SK-N-SH (cell line): ENCODE results near the gene S100A5. TPM values are rescaled to one million over a fixed set of nuclear protein-coding genes. Genes with fewer than 3 reads are reported as not detected.

ENCODE experiments used
- CTCF ChIA-PET: fragments of 300-600, 350-600 bp; formaldehyde crosslinking; extraction: SDS; loops from one replicate; lab custom pipeline; 2021; lab: Yijun Ruan, JAX
- POLR2A ChIA-PET: fragments of 350-600 bp; sonication (Branson Sonifier 250); formaldehyde crosslinking; extraction: SDS; loops from one replicate; lab custom pipeline; 2020; ENCODE audit warnings: antibody characterized with exemption, inconsistent platforms; lab: Yijun Ruan, JAX
- DNase-seq: peaks from one replicate; pipeline ENCODE4 v3.0.0; 2012
- H2AFZ ChIP-seq: fragments of 200-600 bp; sonication (generic); 2 replicates; pipeline ENCODE4 v1.8.1; 2016; ENCODE audit warnings: antibody characterized with exemption, mild to moderate bottlenecking, low read depth
- H3F3A ChIP-seq: fragments of 200-600 bp; sonication (generic); replicated peaks from 2 replicates; pipeline ENCODE3; 2016; ENCODE audit warnings: antibody characterized with exemption, mild to moderate bottlenecking; ENCODE audit not compliant: insufficient read depth
- H3K27ac ChIP-seq, 2 experiments: fragments of 200-500 bp in 1 of 2; fragments of 200-600 bp in 1 of 2; sonication (Bioruptor generic) in 1 of 2; sonication (generic), shearing (Covaris generic) in 1 of 2; 2 replicates each; pipeline versions ENCODE4 v1.5.1 to v1.6.1; 2014 to 2016; ENCODE audit warnings: low read depth in 2 of 2, inconsistent platforms in 1 of 2, low read length in 1 of 2, mild to moderate bottlenecking in 1 of 2, mixed read lengths in 1 of 2
- H3K27me3 ChIP-seq: fragments of 200-600 bp; sonication (generic), shearing (Covaris generic); 2 replicates; pipeline ENCODE4 v1.6.1; 2016; ENCODE audit warnings: mixed run types; ENCODE audit not compliant: insufficient read depth
- H3K36me3 ChIP-seq, 2 experiments: fragments of 200-500 bp in 1 of 2; fragments of 200-600 bp in 1 of 2; sonication (Bioruptor generic) in 1 of 2; sonication (generic) in 1 of 2; replicated peaks in 1 of 2; 2 replicates each; pipeline versions ENCODE3 to v1.5.1; 2014 to 2016; ENCODE audit warnings: low read length in 1 of 2, mild to moderate bottlenecking in 1 of 2; ENCODE audit not compliant: insufficient read depth in 2 of 2, control insufficient read depth in 1 of 2
- H3K4me1 ChIP-seq, 2 experiments: fragments of 200-500 bp in 1 of 2; fragments of 200-600 bp in 1 of 2; sonication (Bioruptor generic) in 1 of 2; sonication (generic), shearing (Covaris generic) in 1 of 2; 2 replicates each; pipeline versions ENCODE4 v1.5.1 to v1.6.1; 2014 to 2016; ENCODE audit warnings: low read depth in 1 of 2, low read length in 1 of 2, mixed run types in 1 of 2; ENCODE audit not compliant: insufficient read depth in 2 of 2, control insufficient read depth in 1 of 2
- H3K4me2 ChIP-seq: fragments of 200-600 bp; sonication (generic), shearing (Covaris generic); 2 replicates; pipeline ENCODE4 v1.6.1; 2017; ENCODE audit warnings: mixed run types
- H3K4me3 ChIP-seq, 2 experiments: fragments of 200-500 bp in 1 of 2; fragments of 200-600 bp in 1 of 2; sonication (Bioruptor generic) in 1 of 2; sonication (generic), shearing (Covaris generic) in 1 of 2; 2 replicates each; pipeline versions ENCODE4 v1.5.1 to v1.8.1; 2014 to 2016; ENCODE audit warnings: low read depth in 2 of 2, inconsistent platforms in 1 of 2, low read length in 1 of 2, mild to moderate bottlenecking in 1 of 2, mixed read lengths in 1 of 2, moderate library complexity in 1 of 2
- H3K79me2 ChIP-seq: fragments of 200-600 bp; sonication (generic); 2 replicates; pipeline ENCODE4 v1.8.1; 2017; ENCODE audit warnings: mild to moderate bottlenecking; ENCODE audit not compliant: insufficient read depth
- H3K9ac ChIP-seq: fragments of 200-600 bp; sonication (generic); 2 replicates; pipeline ENCODE4 v1.6.1; 2017; ENCODE audit warnings: mixed run types
- H3K9me2 ChIP-seq: fragments of 200-600 bp; sonication (generic); 2 replicates; pipeline ENCODE4 v1.6.1; 2017; ENCODE audit warnings: mixed run types
- H3K9me3 ChIP-seq: fragments of 200-600 bp; sonication (generic); 2 replicates; pipeline ENCODE4 v1.6.1; 2017; ENCODE audit warnings: mixed run types, mild to moderate bottlenecking, moderate library complexity
- H4K20me1 ChIP-seq: fragments of 200-600 bp; sonication (generic); 2 replicates; pipeline ENCODE4 v1.6.1; 2017; ENCODE audit warnings: mild to moderate bottlenecking, mixed run types; ENCODE audit not compliant: insufficient read depth
- CTCF ChIP-seq: fragments of 200-600 bp; sonication (generic); IDR thresholded peaks from 2 replicates; pipeline ENCODE4 v1.6.1; 2017; ENCODE audit warnings: antibody characterized with exemption, mild to moderate bottlenecking, moderate library complexity
- EP300 ChIP-seq, 2 experiments: IDR thresholded peaks; 2 replicates each; pipeline versions ENCODE4 v1.4.0 to v1.6.1; 2012; ENCODE audit warnings: borderline replicate concordance in 1 of 2, low read depth in 1 of 2, low read length in 1 of 2
- EZH2phosphoT487 ChIP-seq: fragments of 200-600 bp; sonication (generic); IDR thresholded peaks from 2 replicates; pipeline ENCODE4 v1.6.1; 2017; ENCODE audit warnings: low read depth, mixed run types, mild to moderate bottlenecking, antibody characterized with exemption, moderate library complexity, borderline replicate concordance
- FOXJ3 ChIP-seq: sonication (generic); formaldehyde crosslinking; IDR thresholded peaks from 2 replicates; pipeline ENCODE4 v1.5.1; 2020; ENCODE audit warnings: mild to moderate bottlenecking, missing genetic modification reagents
- IRF3 ChIP-seq: fragments of 150-350 bp; IDR thresholded peaks from 2 replicates; pipeline ENCODE4 v1.6.1; 2016; ENCODE audit warnings: mild to moderate bottlenecking, low read depth, low read length
- NRF1 ChIP-seq: IDR thresholded peaks from 2 replicates; pipeline ENCODE4 v1.6.1; 2012; ENCODE audit warnings: low read depth, mild to moderate bottlenecking, low read length
- PBX3 ChIP-seq: IDR thresholded peaks from 2 replicates; pipeline ENCODE4; 2012
- RFX5 ChIP-seq: IDR thresholded peaks from 2 replicates; pipeline ENCODE4 v1.6.1; 2012; ENCODE audit warnings: mild to moderate bottlenecking, improper control_type of control experiment, low read length
- YY1 ChIP-seq: IDR thresholded peaks from 2 replicates; pipeline ENCODE4 v1.4.0; 2012; ENCODE audit warnings: low read depth, mild to moderate bottlenecking
- ZBTB33 ChIP-seq: IDR thresholded peaks from 2 replicates; pipeline ENCODE4 v1.4.0; 2012; ENCODE audit warnings: low read depth, borderline replicate concordance
- WGBS: methylation state at CpG from one replicate; pipeline ENCODE4 v1.1.6; 2017; ENCODE audit warnings: low lambda C conversion rate; 5-methylcytosine and 5-hydroxymethylcytosine counted together
- polyA plus RNA-seq, 3 experiments: library from polyadenylated mRNA; depleted of rRNA; stranded (reverse); fragments of >200 nt; gene quantifications; 2 replicates each; pipeline ENCODE4 v1.2.3, GENCODE V29; 2012

Gene S100A5
- polyA plus RNA-seq, 1 of the 3 experiments (the other 2 are of a cell fraction): 0.15 TPM

GRCh38 chr1:153561466-153561985 is 20.8 kb upstream of the S100A5 start:
- ChIA-PET POLR2A (no interaction called here), CTCF (interaction anchor here (0.7 to 7.2 kb wide), 8 partner anchors 9 to 210 kb away, joined by 3 to 81 read pairs (median 6); partner anchors contain the start of gene S100A6)
- Histone ChIP-seq H3K36me3 (no peaks in the 10 kb centered on the region), H3K79me2 (peaks cover 26% of the 10 kb centered on the region), H3K27ac (no peak overlapping the region), H2AFZ (no peak overlapping the region), H3K4me3 (no peak overlapping the region), H3K9ac (no peak overlapping the region), H3K4me1 (peaks cover 15 to 27% of the 10 kb centered on the region in 2 experiments), H3F3A (no peaks in the 10 kb centered on the region), H3K9me3 (no peaks in the 10 kb centered on the region), H3K27me3 (no peaks in the 10 kb centered on the region), H3K9me2 (no peaks in the 10 kb centered on the region), H4K20me1 (no peaks in the 10 kb centered on the region), H3K4me2 (no peak overlapping the region)
- 93% methylated on average over 3 of the region's 3 CpGs for WGBS
- no peak for TF ChIP-seq IRF3
- no peak for TF ChIP-seq YY1
- no peak for TF ChIP-seq FOXJ3 (CRISPR knock-in tag)
- TF ChIP-seq NRF1: no peak
- DNase-seq: no peak

GRCh38 chr1:153560771-153561465 is 20.2 kb upstream of the S100A5 start:
- no peaks in the 10 kb centered on the region for H3K36me3 ChIP-seq
- peaks cover 26% of the 10 kb centered on the region for H3K79me2 ChIP-seq
- CTCF ChIA-PET: interaction anchor here (0.7 to 7.2 kb wide), 7 partner anchors 8 to 209 kb away, joined by 3 to 81 read pairs (median 6); no protein-coding TSS in a partner anchor
- 81% methylated on average over 10 of the region's 10 CpGs for WGBS
- no peaks in the 10 kb centered on the region for H3K9me3 ChIP-seq
- H3K27me3 ChIP-seq: no peaks in the 10 kb centered on the region
- no peak for TF ChIP-seq RFX5
- no peak for TF ChIP-seq CTCF
- no peak for TF ChIP-seq IRF3
- TF ChIP-seq EP300 (IDR thresholded peaks at IDR 0.05; ENCODE audit: borderline replicate concordance in 1 of 2, low read depth in 1 of 2, low read length in 1 of 2): no peak
- TF ChIP-seq PBX3: no peak
- TF ChIP-seq EZH2phosphoT487: no peak
- no peak for TF ChIP-seq ZBTB33
- TF ChIP-seq YY1: no peak
- TF ChIP-seq, all 33 proteins: peak for 0
- no peak overlapping the region for H3K27ac ChIP-seq
- H3K9me2 ChIP-seq: no peaks in the 10 kb centered on the region
- peaks cover 9 to 22% of the 10 kb centered on the region in 2 experiments for H3K4me1 ChIP-seq
- H3F3A ChIP-seq: no peaks in the 10 kb centered on the region
- POLR2A ChIA-PET: interaction anchor here (1.5 kb wide), 1 partner anchor 25 kb away, joined by 5 read pairs; the partner anchor contains the start of gene S100A6
- no peak overlapping the region for H3K4me2 ChIP-seq
- H3K9ac ChIP-seq: no peak overlapping the region
- DNase-seq: no peak
- no peak overlapping the region for H2AFZ ChIP-seq
- no peak overlapping the region for H3K4me3 ChIP-seq
- no peaks in the 10 kb centered on the region for H4K20me1 ChIP-seq
